CD4-positive, alpha-beta T cell treated with Interferon gamma for 1 hour (primary cell): ENCODE measurements around the gene JAKMIP1.
"Not testable (repeated sequence)": the region's sequence is repeated elsewhere in the genome, so short reads cannot be mapped to it uniquely, and the experiment has no call there.

Experiments used
- DNase-seq: peaks from one replicate; pipeline ENCODE4 v3.0.0-alpha.2; 2020

JAKMIP1 gene

GRCh38 chr4:6028168-6028567 is 172.2 kb downstream of the JAKMIP1 start:
- DNase-seq: no peak

GRCh38 chr4:6027392-6027791 is 173.0 kb downstream of the JAKMIP1 start:
- no peak for DNase-seq

DNA sequence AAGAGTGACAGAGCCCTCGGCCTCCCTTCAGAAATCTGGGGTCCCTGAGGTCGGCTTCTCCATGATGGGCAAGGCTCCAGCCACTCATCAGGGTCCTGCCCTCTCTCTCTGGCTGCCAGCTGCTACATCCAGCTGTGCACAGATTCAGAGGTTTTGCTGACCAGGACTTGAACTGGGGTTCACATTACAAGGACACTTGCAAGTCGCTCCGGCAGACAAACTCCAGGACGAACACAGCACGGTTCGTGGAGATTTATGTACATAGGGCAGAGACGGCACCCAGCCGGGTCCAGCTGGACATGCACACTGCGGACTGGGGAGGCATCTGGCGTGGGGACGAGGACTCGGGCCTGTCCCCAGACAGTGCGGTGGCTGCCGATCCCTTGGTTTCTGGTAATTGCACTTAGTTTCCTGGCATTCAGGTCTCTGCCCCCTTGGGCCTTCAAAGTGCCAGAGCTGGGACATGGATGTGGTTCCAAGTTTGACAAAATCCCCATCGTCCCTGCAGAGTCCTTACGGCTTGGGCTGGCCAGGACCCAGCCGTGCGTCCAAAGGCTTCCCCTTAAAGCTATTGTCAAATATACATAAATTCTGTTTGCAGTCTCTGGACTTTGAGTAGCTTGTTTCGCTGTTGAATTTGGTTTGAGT is 175.9 kb downstream of the JAKMIP1 start:
- DNase-seq: no peak

- no peak for DNase-seq
These were observed 176.6 kb downstream of the JAKMIP1 start for GRCh38 chr4:6023731-6024130.

GRCh38 chr4:6022607-6023288 is 177.6 kb downstream of the JAKMIP1 start:
- DNase-seq: no peak

- no peak for DNase-seq
These were observed 178.3 kb downstream of the JAKMIP1 start for GRCh38 chr4:6021831-6022606.

DNA sequence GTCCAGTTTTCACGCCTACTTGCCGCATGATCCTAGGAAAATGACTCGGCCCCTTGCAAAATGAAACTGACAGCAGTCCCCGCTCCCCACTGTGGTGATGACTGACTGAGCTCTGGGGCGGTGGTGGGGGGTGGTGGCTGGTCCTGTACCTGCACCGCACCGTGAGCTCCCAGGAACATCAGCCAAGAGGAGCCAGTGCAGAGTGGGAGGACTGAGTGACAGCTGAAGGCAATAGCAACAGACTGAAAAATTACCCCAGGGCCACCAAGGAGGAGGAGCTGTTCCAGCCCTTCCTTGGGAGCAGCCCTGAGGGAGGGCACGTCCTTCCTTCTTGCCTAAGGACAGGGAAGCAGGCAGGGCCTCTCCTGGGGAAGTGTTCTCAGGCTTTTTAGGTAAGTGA is 179.7 kb downstream of the JAKMIP1 start:
- no peak for DNase-seq

DNA sequence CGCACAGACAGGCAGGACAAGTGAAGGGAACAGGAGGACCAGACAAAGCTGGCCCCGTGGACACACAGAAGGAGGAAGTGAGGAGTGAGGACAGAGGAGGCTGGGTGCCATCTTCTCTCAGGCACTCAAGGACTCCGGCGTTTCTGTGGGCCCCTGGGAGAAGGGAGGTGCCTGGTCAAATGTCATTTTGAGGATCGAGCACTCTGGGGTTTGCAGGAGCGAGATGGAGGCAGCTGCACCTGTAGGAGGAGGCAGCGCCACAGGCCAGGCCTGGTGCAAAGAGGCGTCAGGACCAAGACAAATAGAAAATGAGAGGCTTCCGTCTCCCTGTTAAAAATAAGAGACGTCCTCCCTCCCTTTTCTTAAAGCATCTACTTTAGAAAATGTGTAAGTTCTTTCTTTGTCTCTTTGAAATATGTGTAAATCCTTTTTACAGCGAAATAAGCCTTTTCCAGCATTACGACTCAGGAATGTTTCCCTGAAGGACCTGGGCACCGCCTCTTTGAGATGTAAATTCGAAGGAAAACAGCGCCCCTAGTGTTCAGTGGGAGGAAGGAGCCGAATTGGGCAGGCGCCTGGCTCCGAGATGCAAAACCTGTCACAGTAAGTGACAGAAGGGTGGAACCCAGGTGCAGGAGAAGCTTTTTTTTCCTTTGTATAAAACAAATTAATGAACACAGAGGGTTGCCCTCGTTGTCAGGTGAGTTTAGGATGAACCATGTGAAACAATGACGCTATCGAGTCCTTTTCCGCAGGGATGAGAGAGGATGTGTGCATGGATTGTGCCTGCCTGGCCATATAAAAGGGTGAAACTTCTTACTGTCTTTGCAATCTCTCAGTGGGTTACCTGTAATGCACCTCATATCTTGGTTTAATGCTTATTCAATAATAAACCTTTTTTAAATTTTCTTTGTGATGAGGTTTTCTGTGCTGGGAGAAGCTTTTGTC is 180.8 kb downstream of the JAKMIP1 start:
- no peak for DNase-seq

- no peak for DNase-seq
These were observed 182.0 kb downstream of the JAKMIP1 start, which contains the start of gene C4orf50 for GRCh38 chr4:6018331-6018730. Gene C4orf50, minus strand, starts transcription at chr4:6018431.

- DNase-seq: no peak
These were observed 182.5 kb downstream of the JAKMIP1 start for GRCh38 chr4:6017800-6018199.

GRCh38 chr4:6017030-6017429 is 183.3 kb downstream of the JAKMIP1 start:
- no peak for DNase-seq

DNA sequence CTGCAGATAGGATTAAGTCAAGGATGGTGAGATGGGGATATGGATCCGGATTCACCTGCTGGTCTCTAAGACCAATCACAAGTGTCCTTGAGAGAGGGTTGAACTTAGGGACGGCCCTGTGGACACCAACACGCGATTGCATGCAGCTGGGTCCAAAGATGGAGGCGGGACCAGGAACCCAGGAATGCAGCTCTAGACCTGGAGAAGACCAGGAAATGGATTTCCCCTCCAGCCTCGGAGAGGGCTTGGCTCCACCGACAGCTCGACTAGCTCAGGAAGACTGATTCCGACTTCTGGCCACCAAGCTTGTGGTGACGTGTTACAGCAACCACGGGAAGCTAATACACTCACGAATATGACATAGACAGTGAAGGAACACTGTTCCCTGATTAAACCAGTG is 186.8 kb downstream of the JAKMIP1 start:
- DNase-seq: no peak

DNA sequence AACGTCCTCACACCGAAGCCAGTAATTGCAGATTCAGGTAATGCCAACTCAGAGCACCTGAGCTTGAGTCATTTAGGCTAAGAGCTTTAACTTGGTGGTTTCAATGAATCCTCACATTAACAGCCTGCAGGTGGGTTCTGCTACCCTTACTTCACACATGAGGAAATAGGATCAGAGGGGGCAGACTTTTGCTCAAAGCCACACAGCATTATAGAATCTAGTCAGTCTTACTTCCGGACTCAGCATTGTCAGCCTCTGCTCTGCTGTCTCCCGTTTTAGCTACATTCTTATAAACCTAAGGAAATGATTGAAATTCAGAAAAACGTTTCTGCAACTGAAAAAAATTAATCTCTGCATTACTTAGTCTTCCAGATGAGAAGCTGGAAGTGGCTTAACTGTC is 188.1 kb downstream of the JAKMIP1 start:
- no peak for DNase-seq

DNA sequence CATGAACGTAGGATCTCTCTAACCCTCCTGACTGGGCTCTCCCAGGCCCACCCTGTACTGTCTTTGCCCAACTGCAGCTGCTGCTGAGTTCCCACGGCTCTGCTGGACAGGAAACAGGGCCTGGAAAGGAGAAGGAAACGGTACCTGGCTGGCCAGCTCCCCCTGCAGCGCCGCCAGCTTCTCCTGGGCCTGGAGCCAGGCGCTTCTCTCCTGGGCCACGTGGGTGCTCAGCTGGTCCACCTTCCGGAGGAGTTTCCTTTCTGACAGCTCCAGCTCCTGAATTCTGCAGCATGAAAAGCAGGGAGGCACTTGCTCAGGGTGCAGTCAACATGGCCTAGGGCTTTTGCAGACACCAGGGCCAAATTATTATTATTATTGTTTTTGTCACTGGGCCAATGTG is 188.7 kb downstream of the JAKMIP1 start:
- DNase-seq: no peak

GRCh38 chr4:6011271-6011671 is 189.1 kb downstream of the JAKMIP1 start:
- DNase-seq: no peak

DNA sequence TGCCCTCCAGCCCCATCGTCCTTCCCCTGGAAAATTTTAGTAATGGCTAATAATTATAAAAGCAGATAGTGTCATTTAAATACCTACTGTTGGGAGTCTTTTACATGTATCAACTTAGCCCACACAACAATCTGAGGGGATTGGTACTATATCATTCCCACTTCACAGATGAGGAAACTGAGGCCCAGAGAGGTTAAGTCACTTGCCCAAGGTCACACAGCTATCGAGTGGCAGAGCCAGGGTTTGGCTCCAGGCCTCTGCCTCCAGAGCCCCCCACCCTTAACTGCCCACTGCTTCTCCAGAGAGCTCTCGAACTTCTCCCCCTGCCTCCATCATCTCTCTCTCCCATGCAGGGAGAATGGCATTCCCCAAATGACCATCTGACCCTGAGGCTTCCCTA is 189.6 kb downstream of the JAKMIP1 start:
- DNase-seq: no peak

DNA sequence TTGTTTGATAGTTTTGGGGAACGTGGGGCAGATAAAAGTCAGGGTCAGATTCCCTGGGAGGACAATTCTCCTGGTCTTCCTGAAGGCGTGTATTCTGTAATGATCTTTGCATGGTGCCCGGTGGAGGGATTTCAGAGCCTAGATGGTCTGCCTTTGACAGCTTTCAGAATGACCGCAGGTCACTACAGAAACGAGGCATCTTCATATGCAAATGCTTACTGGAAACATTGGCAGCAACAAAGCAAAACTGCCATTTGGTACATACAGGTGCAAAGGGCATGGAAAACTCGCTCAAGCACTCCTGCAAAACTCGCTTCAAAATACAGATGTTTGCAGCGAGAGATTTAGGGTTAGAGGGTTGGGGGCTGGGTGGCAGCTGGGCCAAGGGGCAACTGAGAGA is 190.9 kb downstream of the JAKMIP1 start:
- no peak for DNase-seq

DNA sequence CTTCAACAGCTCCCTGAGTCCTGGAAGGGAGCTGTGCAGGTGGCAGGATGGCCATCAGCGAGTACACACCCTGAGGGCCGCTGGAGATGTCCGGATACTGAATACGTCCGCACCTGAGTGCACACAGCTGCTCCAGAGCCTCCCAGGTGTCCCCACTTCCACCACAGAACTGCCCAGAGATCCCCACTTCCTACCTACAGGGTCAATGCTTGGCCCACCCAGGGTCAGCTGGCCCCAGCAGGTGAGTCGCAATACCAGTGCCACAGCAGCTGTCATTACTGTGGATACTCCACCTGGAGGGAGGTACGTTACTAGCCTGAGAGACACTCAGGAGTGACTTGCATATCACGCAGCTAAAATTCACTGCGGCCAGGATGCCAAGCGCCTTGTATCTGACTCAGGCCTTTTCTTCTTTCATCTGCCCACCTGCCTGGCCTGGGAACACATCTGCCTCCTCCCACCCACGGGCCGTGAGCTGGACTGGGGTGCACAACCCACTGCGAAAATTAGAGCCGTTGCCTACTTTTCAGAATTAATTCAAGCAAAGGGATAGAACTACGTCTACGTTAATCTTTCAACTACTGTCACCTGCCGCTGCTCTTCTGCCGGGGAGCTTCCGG is 191.5 kb downstream of the JAKMIP1 start:
- no peak for DNase-seq

- no peak for DNase-seq
These were observed 192.2 kb downstream of the JAKMIP1 start for GRCh38 chr4:6008092-6008551.

- no peak for DNase-seq
These were observed 195.2 kb downstream of the JAKMIP1 start for GRCh38 chr4:6005175-6005574.

DNA sequence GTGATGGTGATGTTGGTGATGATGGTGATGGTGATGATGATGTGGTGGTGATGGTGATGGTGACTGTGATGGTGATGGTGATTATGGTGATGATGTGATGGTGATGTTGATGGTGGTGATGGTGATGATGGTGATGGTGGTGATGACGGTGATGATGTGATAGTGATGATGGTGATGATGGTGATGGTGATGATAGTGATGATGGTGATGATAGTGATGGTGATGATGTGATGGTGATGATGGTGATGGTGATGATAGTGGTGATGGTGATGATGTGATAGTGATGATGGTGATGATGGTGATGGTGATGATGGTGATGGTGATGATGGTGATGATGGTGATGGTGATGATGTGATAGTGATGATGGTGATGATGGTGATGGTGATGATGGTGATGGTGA is 196.9 kb downstream of the JAKMIP1 start:
- DNase-seq: not testable (repeated sequence)

GRCh38 chr4:6002926-6003325 is 197.4 kb downstream of the JAKMIP1 start:
- no peak for DNase-seq
